Stimulated activated CD4-positive, alpha-beta T cell treated with anti-CD3 and anti-CD28 coated beads, Interleukin-4, amount 100 ng/mL, for 1 hour (primary cell): Measurements from ENCODE around the gene HYAL3.
A peak's percentile ranks its signal among the peaks of the same experiment; 100 is the strongest.
"Not testable (repeated sequence)": the region's sequence is repeated elsewhere in the genome, so short reads cannot be mapped to it uniquely, and the experiment has no call there.

Experiments used
- DNase-seq: peaks from one replicate; pipeline ENCODE4 v3.0.0-alpha.2; 2020

The HYAL3 gene

DNA sequence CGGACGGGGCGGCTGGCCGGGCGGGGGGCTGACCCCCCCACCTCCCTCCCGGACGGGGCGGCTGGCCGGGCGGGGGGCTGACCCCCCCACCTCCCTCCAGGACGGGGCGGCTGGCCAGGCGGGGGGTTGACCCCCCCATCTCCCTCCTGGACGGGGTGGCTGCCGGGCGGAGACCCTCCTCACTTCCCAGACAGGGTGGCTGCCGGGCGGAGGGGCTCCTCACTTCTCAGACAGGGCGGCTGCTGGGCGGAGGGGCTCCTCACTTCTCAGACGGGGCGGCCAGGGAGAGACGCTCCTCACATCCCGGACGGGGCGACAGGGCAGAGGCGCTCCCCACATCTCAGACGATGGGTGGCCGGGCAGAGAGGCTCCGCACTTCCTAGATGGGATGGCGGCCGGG lies 12.8 kb upstream of the HYAL3 start:
- DNase-seq, result not testable (repeated sequence)

DNA sequence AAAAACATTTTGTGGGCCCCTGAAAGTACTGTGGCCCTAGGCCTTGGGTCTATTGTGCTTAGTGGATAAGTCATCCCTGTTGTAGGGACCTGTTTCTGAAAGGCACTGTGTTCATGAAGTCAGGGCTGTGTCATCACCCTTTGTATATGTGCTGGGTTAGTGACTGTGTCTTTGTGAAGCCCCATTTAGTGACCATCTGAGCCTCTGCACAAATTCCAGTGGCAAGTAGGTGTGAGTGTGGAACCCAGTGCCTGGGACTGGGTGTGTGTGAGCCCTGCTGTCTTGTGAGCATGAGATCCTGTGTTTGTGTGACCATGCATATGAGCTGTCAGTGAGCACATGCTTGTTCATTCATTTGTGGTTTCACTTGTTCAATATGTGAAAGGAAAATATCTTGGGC lies 5.4 kb upstream of the HYAL3 start:
- DNase-seq, result no peak

DNA sequence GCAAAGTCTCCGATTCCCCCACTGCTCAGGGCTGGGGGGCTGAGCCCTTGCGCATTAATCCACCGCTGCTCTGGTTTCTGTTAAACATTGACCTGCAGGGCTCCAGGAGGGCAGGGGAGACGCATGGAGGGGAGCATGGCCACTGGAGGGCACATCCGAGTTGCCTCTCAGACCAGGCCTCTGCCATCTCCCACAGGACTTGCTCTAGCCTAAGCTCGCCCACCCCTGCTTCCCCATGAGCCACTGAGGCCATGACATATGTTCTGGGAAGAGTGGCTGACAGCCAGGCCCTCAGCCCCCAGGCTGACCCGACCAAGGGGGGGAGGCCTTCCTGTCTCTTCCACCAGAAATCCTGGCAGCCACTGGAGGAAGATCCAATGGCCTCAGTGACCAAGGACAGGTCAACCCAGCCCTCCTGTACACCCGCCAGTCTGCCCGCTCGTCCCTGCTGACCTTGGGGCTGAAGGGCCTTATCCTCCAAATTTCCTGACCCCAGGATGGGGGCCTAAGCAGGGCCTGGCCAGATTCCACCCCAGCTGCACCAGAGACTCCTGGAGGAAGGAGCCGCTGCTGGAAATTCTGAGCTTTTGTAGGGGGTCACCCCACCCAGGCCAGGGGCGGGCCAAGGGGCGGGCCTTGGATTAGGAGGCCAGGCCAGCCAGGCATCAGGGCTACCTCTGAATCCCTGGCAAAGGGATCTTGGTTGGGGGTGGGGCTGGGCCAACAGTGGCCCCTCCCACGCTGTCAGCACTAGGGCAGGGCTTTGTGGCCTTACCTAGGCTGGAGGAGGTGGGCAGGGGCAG lies 4.0 kb upstream of the HYAL3 start, which contains the start of gene HYAL1:
Gene HYAL1, minus strand, starts transcription at position 562 of the 803 bp plus-strand sequence. CDS start 618 bp downstream, outside the sequence.
- no peak for DNase-seq

DNA sequence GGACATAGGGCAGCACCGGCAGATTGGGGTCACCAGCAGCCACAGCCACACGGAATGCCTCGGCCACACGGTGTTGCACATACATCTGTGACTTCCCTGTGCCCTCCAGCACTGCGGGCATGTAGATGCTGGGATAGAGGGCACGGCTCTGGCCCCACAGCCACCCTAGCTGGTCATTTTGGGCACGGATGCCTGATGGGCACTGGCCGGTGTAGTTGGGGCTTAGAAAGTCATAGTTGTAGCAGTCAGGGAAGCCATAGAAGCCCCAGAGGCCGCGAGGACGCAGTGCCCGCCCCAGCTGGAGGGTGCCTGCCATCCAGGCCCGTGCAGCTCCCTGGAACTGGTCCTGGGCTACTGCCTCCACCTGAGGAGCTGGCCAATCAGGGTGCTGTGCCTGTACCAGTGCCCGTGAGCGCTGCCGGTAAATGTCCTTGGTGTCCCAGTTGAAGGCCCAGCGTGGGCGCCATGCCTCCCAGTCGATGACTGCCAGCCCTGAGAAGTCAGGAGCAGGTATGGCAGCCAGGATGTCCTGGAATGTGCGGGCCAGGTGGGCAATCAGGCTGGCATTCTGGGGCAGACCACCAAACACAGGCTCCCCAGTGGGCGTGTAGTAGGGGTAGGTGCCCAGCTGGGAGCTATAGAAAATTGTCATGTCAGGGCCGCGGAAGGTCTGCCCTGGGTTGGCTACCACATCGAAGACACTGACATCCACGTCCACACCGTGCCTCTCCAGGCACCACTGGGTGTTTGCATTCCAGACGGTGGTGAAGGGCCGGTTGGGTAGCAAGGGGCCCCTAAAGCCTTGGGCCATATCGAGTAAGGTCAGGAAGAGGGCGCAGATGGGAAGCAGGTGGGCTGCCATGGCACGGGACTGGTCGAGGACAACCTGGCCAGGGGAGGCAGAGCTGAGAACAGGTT lies 3.1 kb upstream of the HYAL3 start:
- no peak for DNase-seq

DNA sequence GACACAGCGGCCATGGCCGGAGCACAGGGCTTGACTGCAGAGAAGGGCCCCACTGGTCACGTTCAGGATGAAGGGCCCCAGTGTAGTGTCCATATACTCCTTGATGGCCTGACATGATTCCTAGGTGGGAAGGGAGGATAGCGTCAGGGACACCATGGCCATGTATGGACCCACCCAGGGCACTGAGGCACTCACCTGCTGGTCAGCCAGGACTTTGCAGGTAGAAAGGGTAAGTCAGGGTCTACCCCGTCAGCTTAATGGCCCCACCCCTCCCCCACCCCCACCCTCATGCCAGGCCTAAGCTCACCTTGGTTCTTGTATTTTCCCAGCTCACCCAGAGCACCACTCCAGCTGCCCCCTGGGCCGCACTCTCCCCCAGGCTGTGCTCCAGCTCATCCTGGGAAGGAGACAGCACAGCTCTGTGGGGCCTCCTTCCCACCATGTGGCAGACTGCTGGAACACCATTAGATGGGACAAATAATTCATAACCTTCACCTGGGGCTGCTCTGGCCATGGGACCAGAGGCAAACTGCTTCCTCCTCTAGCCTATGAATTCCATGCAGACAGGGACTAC lies 1.6 kb upstream of the HYAL3 start:
- DNase-seq, result no peak

DNA sequence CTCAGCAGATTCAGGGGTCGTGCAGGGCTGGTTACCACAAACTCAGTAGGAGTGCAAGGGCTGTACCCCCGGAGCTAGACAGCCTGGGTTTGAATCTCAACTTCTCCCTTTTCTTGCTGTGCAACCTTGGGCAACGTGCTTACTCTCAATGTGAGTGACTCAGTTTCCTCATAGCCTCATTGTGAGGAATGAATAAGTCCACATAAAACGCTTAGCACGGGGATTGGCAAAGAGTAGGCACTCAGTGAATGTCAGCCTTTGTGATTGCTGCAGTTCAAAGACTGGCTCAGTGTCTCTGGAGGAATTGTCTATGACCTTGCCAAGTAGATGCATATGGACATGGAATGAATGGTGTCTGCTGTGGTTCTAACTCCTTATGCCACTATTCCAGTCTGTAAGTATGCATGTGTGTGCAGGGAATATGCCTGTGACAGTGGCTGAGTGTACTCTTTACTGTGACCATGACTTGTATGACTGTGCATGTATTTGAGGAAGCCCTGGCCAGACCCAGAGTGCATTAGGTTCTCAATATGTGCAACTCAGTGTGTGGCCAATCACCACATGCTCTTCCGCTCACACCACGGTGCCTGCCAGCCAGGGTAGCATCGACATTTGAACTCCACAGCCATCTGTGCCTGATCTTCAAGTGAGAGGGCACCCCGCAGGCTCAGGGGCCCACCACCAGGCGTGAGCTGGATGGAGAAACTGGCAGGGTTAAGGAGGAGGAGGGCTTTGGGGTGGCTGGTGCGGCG lies 900 bp upstream of the HYAL3 start:
- DNase-seq, result no peak

DNA sequence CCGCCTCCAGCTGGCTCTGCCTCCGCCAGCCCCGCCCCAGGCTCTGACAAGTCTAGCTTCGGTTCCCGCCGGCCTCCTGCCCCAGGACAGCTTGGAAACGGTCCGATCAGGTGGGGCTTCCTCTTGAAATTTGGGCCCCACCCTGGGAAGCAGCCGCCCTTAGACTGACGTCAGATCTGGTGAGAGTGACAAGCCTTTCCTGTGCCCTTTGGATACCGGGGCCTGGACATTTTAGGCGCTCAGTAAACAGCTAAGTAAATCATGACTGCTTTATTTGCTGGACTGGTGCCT lies 378 bp upstream of the HYAL3 start:
- DNase-seq, result no peak

DNA sequence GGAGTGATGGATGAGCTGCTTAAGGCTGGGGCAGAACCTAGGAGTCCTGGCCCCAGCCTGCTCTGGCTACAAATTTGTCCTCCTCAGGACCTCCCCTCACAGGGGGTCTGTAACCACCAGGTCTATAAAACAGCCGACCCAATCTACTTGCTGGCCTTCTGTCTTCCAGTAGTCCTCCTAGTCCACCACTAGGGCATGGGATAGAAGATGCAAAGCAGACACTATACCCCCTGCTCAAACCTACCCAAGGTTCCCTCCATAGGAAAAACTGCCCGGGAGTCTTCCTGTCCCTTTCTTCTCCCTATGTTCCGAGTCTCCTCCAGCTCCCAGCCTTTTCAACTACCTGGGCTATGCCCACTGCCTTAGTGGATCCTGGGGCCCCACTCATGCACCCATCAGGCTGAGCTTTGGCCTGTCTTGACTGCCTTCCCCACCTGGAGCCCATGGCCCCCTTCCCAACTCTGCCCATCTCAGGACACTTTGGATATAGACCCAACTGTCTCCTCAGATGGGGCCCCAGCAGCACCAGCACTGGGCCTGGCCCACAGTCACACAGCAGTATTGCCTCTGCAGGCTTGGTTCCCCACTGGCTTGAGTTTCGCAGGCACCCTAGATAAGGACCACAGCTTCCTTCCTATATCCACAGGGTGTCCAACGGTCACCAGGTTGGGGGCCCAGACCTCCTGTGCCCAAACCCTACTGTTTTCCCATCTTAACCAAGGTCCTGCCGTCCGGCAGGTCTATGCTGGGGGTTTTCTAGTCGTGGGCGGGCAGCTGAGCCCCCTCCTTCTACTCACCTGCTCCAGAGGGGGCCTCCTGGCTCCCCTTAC lies 1.1 kb downstream of the HYAL3 start:
- no peak for DNase-seq

DNA sequence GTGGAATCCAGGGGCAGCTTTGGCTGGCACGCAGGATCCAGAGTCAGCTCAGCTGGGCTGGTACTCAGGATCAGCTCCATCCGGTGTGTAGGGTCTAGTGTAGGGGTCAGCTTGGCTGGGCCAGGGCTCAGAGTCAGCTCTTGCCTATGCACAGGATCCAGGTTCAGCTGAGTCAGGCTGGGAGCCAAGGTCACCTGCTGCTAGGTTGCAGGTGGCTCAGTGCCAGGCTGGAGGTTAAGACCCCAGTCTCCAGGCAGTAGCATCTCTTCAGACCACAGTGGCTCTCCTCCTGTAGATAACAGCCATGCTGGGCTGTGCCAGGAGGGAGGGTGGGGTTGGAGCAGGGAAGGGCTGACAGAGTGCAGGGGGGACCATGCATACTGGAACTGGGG lies 1.8 kb downstream of the HYAL3 start:
- DNase-seq, result no peak

DNA sequence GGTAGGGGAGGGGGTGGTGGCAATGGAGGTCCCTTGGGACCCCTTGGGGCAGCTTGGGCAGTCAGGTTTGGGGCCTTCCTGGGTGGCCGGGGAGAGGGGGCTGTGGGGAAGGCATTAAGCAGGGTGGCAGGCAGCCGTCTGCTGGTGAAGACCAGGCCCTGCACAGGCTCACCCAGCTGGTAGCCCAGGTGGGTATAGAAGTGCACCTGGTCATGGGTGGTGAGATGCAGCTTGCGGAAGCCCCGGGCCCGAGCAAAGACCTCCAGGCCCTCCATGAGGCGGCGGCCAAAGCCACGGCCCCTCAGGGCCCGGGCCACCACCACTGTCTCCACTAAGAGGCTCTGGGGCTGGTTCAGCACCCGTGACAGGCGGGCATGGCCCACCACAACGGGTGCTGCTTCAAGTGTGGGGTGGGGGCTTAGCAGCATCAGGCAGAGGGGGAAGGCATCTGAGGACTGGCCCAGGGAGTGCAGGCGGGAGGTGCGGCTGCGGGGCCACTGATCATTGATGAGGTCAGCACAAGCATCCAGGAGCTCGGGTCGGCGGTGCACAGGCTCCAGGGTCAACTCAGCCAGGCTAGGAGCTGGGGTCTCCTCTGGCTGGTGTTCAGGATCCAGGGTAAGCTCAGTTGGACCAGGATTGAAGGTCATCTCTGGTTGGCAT lies 2.4 kb downstream of the HYAL3 start:
- DNase-seq, result no peak

DNA sequence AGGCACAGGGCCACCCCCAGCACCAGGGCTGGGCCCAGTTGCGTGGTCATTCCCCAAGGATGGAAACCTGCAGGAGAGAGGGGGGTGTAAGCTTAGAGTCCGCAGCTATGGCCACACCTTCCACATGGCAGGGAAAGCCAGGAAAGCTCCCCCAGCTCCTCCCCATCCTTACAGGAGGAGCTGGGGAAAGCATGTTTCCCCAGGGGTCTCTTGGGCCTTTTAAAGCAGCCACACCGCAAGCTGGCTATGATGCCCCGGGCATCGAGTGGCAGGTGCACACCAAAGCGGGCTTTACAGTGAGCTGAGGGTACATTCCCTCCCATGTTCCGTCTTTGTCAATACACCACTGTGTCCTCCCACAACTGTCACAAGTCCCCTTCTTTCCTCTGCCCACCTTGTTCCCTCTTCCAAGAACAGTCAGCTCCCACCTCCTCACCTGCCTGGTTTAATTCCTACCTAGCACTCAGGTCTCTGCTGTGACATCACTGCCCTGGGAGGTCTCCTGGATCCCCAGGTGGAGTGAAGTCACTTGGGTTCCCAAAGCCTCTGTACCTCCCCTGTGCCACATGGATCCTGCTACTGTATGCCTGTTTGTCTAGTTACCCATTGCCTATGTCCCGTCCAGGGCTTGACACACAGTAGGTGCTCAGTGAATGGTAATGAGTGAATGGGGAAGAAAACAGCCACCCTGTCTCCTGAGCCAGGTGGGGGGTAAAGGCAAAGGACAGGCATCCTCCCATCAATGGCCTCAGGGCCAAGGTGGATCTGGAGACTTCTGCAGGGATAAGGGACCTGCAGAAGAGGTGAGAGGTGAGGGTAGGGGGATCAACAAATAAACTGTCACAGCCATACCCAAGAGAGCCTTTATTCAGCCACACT lies 3.4 kb downstream of the HYAL3 start:
- DNase-seq, result no peak

DNA sequence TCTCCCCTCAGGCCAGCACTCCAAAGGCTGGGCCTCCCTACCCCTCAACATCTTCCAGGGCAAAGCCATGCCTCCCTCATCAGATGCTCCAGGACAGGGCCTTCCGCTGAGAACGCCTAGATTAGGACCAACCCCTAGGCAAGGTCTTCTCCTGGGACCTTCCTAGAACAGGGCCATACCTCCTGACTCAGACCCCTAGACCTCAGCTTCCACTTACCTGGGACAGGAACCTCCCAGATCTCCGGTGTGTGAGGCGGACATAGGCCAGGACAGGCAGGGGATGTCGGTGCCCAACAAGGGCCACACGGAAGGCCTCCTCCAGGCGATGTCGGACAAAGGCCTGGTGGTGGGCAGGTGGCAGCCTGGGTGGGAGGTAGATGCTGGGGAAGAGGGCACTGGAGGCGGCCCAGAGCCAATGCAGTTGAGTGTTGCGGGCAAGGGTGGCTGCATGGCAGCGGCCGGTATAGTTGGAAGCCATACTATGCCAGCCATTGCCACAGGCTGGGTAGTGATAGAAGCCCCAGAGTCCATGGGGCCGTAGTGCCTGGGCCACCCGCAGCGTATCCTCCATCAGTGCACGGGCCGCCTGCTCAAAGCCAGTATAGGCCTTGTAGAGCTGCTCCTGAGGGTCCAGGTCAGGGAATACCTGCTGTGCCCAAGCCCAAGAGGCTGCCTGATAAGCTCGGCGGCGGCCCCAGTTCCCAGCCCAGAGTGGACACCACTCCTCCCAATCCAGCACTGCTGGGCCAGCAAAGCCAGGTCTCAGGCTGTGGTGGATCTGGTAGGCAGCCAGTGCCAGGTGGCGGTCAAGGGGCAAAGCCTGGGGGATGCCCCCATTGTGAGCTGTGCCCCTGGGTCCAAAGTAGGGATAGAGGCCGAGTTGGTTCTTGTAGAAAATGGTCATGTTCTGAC lies 4.5 kb downstream of the HYAL3 start:
- no peak for DNase-seq

DNA sequence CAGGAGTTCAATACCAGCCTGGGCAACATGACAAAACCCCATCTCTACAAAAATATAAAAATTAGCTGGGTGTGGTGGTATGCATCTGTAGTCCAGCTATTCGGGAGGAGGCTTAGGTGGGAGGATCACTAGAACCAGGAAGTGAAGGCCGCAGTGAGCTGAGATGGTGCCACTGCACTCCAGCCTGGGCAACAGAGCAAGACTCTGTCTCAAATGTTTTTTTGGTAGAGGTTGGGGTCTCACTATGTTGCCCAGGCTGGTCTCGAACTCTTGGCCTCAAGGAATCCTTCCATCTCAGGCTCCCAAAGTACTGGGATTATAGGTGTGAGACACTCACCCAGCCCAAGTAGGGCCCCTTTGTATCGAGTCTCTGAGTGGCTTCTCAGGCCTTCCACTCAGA lies 5.1 kb downstream of the HYAL3 start:
- no peak for DNase-seq

DNA sequence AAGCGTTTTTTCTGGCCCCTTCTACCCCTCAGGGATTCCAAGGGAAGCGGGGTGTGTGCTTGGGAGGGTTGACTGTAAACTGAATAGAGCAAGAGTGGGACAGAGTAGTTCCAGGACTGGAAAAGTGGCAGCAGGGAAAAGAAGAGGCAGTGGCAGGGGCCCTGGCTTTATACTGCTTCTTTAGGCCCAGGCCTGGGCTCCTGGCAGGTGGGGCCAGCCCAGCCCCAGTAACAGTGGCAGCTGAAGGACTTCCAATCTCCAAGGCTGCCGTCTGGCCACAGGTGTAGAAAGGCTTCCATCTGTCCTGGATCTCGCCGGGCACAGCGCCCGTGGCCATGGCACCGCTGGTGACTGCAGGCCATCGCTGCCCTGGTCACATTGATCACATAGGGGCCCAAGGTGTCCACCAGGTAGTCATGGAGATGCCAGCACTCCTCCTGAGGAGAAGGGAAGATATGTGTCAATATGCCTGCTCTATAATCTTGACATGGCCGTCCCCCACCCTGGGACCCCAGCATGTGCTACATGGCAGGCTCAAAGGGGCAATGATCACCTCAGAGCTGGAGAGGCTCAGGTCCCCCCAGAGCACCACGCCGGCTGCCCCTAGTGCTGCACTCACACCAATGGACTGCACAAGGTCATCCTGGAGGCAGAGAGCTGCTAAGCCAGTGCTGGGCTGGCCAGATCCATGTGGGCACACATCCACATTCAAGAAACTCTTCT lies 6.0 kb downstream of the HYAL3 start:
- DNase-seq, result no peak

DNA sequence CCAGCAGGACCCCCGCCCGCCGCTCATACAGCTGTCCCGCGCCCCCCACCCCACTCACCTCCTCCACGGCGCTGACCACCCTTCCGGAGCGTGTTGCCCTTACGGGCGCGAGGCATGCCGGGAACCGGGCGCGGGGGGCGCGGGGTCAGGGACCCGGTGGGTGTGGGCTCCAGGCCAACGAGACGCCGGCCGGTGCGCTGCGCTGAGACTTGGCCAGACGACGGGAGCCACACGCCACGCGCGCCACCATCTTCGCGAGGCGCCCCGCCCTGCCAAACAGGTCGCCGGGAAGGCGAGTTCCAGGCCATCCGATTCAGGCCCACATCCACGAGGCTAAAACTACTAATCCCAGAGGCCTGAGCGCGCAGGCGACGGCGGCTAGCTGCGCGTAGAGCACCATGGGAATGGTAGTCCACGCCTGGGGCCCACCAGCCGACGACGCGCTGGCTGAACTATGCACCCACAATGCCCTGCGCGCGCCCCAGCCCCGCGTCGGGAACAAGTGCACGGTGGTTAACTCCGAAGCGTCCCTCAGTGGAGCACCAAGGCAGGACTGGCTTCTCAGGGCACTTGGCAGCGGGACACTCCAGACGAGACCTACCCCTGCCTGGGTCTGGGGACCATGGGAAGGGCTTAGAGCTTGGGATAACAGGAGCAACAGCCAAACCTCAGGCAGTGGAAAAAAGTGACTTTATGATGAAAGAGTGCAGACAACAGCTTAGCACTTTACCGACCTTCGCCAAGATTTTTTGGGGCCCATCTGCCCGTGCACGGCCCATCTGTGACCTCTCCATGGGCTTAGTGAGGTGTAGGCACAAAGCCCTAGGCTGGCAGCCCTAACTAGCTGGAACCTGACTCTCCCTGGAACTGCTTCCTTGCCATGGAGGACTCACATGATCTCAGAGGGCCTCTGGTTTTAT lies 6.8 kb downstream of the HYAL3 start, which contains the start of gene IFRD2:
Gene IFRD2, minus strand, starts transcription at position 271 of the 920 bp plus-strand sequence. Its CDS starts 155 bp downstream, at position 116.
- peak; percentile 94 for DNase-seq

DNA sequence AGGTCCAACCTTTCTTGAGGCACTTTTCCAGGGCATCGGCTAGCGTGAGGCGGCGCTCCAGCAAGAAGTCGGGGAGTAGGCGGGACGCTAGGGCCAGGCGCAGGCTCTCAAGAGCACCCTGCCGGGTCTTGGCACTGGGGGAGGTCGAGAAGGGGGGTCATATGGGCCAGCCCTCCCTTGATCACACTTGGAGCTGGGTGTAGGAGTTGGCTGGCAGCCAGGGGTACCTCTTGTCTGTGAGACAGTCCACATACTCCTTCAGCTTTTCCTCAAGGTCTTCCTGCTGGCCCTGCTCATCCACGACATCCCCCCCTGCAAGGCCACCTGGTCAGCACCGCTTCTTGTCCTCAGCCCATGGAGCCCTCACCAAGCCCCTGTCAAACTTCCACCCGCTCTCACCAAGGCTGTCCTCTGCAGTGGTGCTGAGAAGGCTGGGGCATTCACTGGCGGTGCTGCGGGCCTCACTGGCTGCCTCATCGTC lies 9.0 kb downstream of the HYAL3 start:
- no peak for DNase-seq

DNA sequence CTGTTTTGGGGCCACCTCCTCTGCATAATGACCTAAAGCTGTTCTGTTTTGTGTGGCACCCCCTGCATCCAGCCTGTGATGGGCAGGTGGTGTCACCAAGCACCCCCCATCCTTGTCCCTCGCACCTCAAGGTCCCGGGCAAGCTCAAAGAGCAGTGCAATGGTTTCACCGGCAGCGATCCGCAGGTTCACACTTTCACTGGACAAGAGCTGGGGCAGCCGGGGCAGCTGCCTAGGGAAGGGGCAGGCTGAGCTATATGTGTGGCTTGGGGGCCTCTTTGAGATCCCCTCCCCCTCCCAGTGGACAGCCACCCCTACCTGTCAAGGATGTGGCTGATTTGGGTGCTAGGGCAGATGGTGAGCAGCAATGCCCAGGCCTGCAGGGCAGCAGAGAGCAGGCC lies 10.1 kb downstream of the HYAL3 start:
- DNase-seq, result no peak
